Body of pancreas (tissue), 4 donors: ENCODE results near the gene HNRNPF. TPM values are rescaled to one million over a fixed set of nuclear protein-coding genes. Genes with fewer than 3 reads are reported as not detected.
"Not testable (repeated sequence)": the region's sequence is repeated elsewhere in the genome, so short reads cannot be mapped to it uniquely, and the experiment has no call there.

Experiments
- ATAC-seq: fragments of 150-250 bp; one replicate; pipeline ENCODE4 v1.9.1; 2016
- DNase-seq, 4 donors: peaks; one replicate each; pipeline ENCODE4 v3.0.0-alpha.2; 2019
- H3K27ac ChIP-seq, 4 donors: fragments of 200-600 bp; sonication (generic); 1 replicate in 3 of 4; 2 replicates in 1 of 4; pipeline versions ENCODE4 v1.5.1 to v1.6.1; 2016 to 2019; ENCODE audit warnings: mild to moderate bottlenecking in 1 of 4, mixed read lengths in 1 of 4, moderate library complexity in 1 of 4
- H3K27me3 ChIP-seq, 2 donors: fragments of 200-600 bp; sonication (generic); one replicate each; pipeline ENCODE4 v1.6.0; 2016; ENCODE audit warnings: mild to moderate bottlenecking in 1 of 2
- H3K36me3 ChIP-seq, 2 donors: fragments of 200-600 bp; sonication (generic); replicated peaks in 1 of 2; 2 replicates each; pipeline ENCODE4 v1.5.1; 2016; ENCODE audit warnings: low read depth in 2 of 2; ENCODE audit not compliant: insufficient read depth in 1 of 2
- H3K4me1 ChIP-seq: fragments of 200-600 bp; sonication (generic); one replicate; pipeline ENCODE4 v1.6.0; 2016
- H3K4me3 ChIP-seq, 2 donors: fragments of 200-600 bp; sonication (generic); 1 replicate in 1 of 2; 2 replicates in 1 of 2; pipeline ENCODE4 v1.5.1; 2016 to 2019
- H3K9me3 ChIP-seq, 3 donors: fragments of 200-600 bp; sonication (generic); 1 replicate in 2 of 3; 2 replicates in 1 of 3; pipeline ENCODE4 v1.5.1; 2016
- CTCF ChIP-seq, 7 experiments: fragments of 450-650 bp in 4 of 7; fragments of 200-600 bp in 3 of 7; sonication (generic) in 3 of 7; IDR thresholded peaks; one replicate each; pipeline ENCODE4 v1.5.1; 2016 to 2019; ENCODE audit warnings: antibody characterized with exemption in 7 of 7
- POLR2A ChIP-seq, 3 donors: fragments of 450-650 bp; IDR thresholded peaks; one replicate each; pipeline ENCODE4 v1.6.1; 2016; ENCODE audit warnings: antibody characterized with exemption in 3 of 3, mild to moderate bottlenecking in 2 of 3
- WGBS, 2 donors: methylation state at CpG; one replicate each; pipeline ENCODE4 v1.1.5; 2017; 5-methylcytosine and 5-hydroxymethylcytosine counted together
- intact Hi-C: fragments of 100-400 bp; cut with DNase I; formaldehyde crosslinking; loops from one replicate; pipeline ENCODE4 v1.15.1; 2023
- total RNA-seq, 2 donors: library from RNA; depleted of rRNA; stranded (reverse); fragments of >200 nt; gene quantifications; one replicate each; pipeline ENCODE4 v1.1.0, GENCODE V29; 2016

Gene HNRNPF
- total RNA-seq, 2 donors from 2014 or later = 33.6 to 80.9 TPM

GRCh38 chr10:43437141-43437870 is 28.3 kb upstream of the HNRNPF start:
- no peak for DNase-seq

GRCh38 chr10:43436291-43437140 is 27.5 kb upstream of the HNRNPF start, which contains the start of gene ZNF487:
ZNF487 (plus strand) TSS chr10:43437111; CDS start chr10:43475814, 38,703 bp downstream.
- ATAC-seq (peak; percentile 95), DNase-seq (peak; percentile 89 to 92 (median 90))
- intact Hi-C loops = no loop called here
- Histone ChIP-seq H3K4me1 (peaks cover 13% of the 10 kb centered on the region), H3K27ac (peak within 1 kb of the TSS; percentile 96 to 100 (median 98)), H3K4me3 (peak within 1 kb of the TSS; percentile 66 to 67), H3K36me3 (no peaks in the 10 kb centered on the region), H3K27me3 (no peaks in the 10 kb centered on the region), H3K9me3 (no peaks in the 10 kb centered on the region)
- 0% methylated on average over 12 to 68 of the region's 69 CpGs for WGBS, 2 donors
- peak; percentile 87 to 95 (median 95) for TF ChIP-seq POLR2A (IDR thresholded peaks at IDR 0.05)
- TF ChIP-seq CTCF (IDR thresholded peaks at IDR 0.05) = peak in 4 of 7 experiments; percentile 9 to 42 (median 34)

More at GRCh38 chr10:43437141-43437870, 28.3 kb upstream of the HNRNPF start:
- TF ChIP-seq CTCF (IDR thresholded peaks at IDR 0.05) (no peak), POLR2A (IDR thresholded peaks at IDR 0.05) (no peak)
- H3K27me3 ChIP-seq = no peaks in the 10 kb centered on the region
- H3K9me3 ChIP-seq = no peaks in the 10 kb centered on the region
- H3K4me3 ChIP-seq = peak overlapping the region; percentile 66 to 67
- intact Hi-C loops = no loop called here
- H3K4me1 ChIP-seq = peaks cover 13% of the 10 kb centered on the region
- H3K36me3 ChIP-seq = no peaks in the 10 kb centered on the region
- WGBS, 2 donors = 5 to 19% methylated on average over 5 to 29 of the region's 30 CpGs
- H3K27ac ChIP-seq = peak overlapping the region; percentile 96 to 100 (median 98)
- ATAC-seq = peak; percentile 2

GRCh38 chr10:43430926-43431663 is 22.1 kb upstream of the HNRNPF start:
- ATAC-seq (no peak), DNase-seq (no peak)
- Histone ChIP-seq H3K4me1 (peaks cover 9% of the 10 kb centered on the region), H3K27ac (no peak overlapping the region), H3K36me3 (no peaks in the 10 kb centered on the region), H3K27me3 (no peaks in the 10 kb centered on the region), H3K9me3 (no peaks in the 10 kb centered on the region), H3K4me3 (no peak overlapping the region)
- no peak for TF ChIP-seq CTCF (IDR thresholded peaks at IDR 0.05)
- no peak for TF ChIP-seq POLR2A (IDR thresholded peaks at IDR 0.05)
- 87 to 99% methylated on average over 8 of the region's 8 CpGs for WGBS, 2 donors
- intact Hi-C loops = no loop called here

DNA sequence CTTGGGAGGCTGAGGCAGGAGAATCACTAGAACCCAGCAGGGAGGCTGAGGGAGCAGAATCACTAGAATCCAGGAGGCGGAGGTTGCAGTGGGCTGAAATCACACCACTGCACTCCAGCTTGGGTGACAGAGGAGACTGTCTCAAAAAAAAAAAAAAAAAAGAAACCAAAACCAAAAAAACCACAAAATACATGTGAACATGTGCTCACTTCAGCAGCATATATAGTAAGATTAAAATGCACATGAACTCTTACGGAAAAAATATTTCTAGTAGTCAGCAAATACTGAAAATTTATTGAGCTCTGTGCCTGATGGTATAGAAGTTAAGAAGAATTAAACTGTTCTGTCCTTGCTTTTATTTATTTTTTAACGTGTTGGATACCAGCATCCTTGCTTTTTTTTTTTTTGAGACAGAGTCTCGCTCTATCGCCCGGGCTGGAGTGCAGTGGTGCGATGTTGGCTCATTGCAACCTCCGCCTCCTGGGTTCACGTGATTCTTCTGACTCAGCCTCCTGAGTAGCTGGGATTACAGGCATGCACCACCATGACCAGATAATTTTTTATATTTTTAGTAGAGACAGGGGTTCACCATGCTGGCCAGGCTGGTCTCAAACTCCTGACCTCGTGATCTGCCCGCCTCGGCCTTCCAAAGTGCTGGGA is 18.3 kb upstream of the HNRNPF start:
- no peak for TF ChIP-seq CTCF (IDR thresholded peaks at IDR 0.05)
- no peak for TF ChIP-seq POLR2A (IDR thresholded peaks at IDR 0.05)
- ATAC-seq (no peak), DNase-seq (no peak)
- Histone ChIP-seq H3K9me3 (no peaks in the 10 kb centered on the region), H3K4me3 (no peak overlapping the region), H3K27ac (no peak overlapping the region), H3K36me3 (no peaks in the 10 kb centered on the region), H3K4me1 (no peaks in the 10 kb centered on the region), H3K27me3 (no peaks in the 10 kb centered on the region)
- intact Hi-C loops = no loop called here
- WGBS, 2 donors = 82 to 91% methylated on average over 12 of the region's 12 CpGs

GRCh38 chr10:43426476-43426875 is 17.5 kb upstream of the HNRNPF start:
- H3K27me3 ChIP-seq, H3K27ac ChIP-seq, H3K36me3 ChIP-seq, H3K9me3 ChIP-seq, H3K4me1 ChIP-seq, ATAC-seq, DNase-seq, H3K4me3 ChIP-seq, intact Hi-C loops: not testable (repeated sequence)
- 88 to 91% methylated on average over 12 of the region's 12 CpGs for WGBS, 2 donors
